22Rv1 (cell line): ENCODE results near the gene NTRK3.

Experiments
- CTCF ChIP-seq: fragments of 450-650 bp; IDR thresholded peaks from 2 replicates; pipeline ENCODE4 v1.5.1; 2017; ENCODE audit warnings: mild to moderate bottlenecking
- ZFX ChIP-seq: fragments of 450-650 bp; IDR thresholded peaks from 2 replicates; pipeline ENCODE4 v1.6.1; 2017; ENCODE audit warnings: antibody characterized with exemption, borderline replicate concordance

- TF ChIP-seq CTCF (no peak), ZFX (no peak)
Observed at GRCh38 chr15:88302373-88302772, 45.8 kb upstream of the NTRK3 start.
